ENCODE measurements around the gene NUP205.
"Not testable (repeated sequence)": the region's sequence is repeated elsewhere in the genome, so short reads cannot be mapped to it uniquely, and the experiment has no call there.

Gene NUP205

DNA sequence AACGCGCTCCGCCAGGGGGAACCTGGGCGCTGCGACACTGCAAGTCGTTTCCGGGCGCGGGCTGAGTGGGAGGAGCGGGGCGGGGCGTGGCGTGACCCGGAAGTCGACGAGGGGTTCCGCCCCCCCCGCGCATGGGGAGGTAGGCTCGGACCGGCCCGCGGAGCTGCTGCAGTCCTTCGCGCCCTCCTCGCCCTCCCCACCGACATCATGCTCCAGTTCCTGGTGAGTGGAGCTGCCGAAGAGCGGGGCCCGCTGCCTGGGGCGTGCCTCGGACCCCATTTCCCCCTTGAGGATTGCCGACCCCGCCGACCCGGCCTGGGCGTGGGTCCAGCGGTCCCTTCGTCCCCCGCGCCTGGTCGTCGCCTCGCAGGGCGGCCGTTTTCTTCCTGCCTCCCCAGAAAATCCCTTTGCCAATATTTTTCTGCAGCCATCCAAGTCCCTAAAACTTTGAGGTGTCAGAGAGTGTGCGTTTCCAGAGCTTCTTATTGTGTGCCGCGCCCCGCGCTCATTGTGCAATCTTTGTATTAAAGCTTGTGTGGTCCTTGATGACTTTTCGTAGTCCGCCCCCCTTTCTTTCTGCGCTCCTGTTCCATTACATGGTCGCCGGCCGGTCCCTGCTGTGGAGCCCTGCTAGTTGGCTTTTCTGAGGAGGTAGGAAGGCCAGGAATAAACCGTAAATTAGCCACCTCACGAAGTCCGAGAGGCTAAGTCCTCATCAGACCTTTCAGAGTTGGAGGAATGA is 104.8 kb downstream of the NUP205 start, which contains the start of gene STMP1:
Gene STMP1, plus strand, starts transcription at position 142 of the 742 bp plus-strand sequence.
- peak; percentile 97 for DNase-seq (ENCODE audit: low read depth, low spot score)
- peak; percentile 71 for TF ChIP-seq CTCF (IDR thresholded peaks at IDR 0.05; ENCODE audit: low read depth, low read length)
- H3K4me3 ChIP-seq (ENCODE audit: low read depth, low read length): peak within 1 kb of the TSS; percentile 84
- in situ Hi-C loops (cut with HindIII; ENCODE audit: low sequenced_read_pairs): no loop called here

GRCh38 chr7:135664046-135664589 is 106.4 kb downstream of the NUP205 start:
- no peak for TF ChIP-seq CTCF (IDR thresholded peaks at IDR 0.05; ENCODE audit: low read depth, low read length)
- DNase-seq (ENCODE audit: low read depth, low spot score): peak; percentile 43
- in situ Hi-C loops (cut with HindIII; ENCODE audit: low sequenced_read_pairs): no loop called here
- no peak overlapping the region for H3K4me3 ChIP-seq (ENCODE audit: low read depth, low read length)

DNA sequence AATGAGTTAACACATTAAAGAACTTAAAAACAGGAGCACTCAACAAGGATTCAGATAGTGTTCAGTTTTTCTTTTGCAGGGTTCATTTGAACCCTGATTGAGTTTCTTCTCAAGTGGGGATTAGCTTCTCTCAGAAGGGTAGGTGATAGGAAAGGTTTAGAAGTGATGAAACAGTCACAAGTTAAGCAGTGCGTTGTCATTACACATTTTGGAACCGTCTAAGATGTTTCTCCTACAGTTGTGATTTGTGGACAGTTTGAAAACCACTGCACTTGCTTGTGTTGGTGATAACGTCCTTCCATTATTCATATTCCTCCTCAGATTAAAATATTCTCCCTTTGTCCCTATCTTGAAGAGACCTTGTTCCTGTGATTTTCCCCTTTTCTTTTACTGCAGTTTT is 107.3 kb downstream of the NUP205 start:
- in situ Hi-C loops (cut with HindIII; ENCODE audit: low sequenced_read_pairs): no loop called here

DNA sequence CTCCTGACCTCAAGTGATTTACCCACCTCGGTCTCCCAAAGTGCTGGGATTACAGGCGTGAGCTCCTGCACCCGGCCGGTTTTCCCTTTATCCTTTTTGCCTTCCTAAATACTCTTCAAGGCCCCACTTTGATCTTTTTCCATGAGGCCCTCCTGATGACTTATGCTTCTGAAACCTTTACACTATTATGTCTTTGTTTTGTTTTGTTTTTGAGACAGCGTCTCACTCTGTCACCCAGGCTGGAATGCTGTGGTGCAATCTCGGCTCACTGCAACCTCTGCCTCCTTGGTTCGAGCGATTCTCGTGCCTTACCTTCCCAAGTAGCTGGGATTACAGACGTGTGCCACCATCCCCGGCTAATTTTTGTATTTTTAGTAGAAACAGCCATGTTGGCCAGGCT is 108.4 kb downstream of the NUP205 start:
- TF ChIP-seq CTCF (IDR thresholded peaks at IDR 0.05; ENCODE audit: low read depth, low read length): no peak
- no peak overlapping the region for H3K4me3 ChIP-seq (ENCODE audit: low read depth, low read length)
- DNase-seq (ENCODE audit: low read depth, low spot score): no peak
- in situ Hi-C loops (cut with HindIII; ENCODE audit: low sequenced_read_pairs): no loop called here

More for the DNA sequence above, 107.3 kb downstream of the NUP205 start:
- H3K4me3 ChIP-seq (ENCODE audit: low read depth, low read length): no peak overlapping the region
- TF ChIP-seq CTCF (IDR thresholded peaks at IDR 0.05; ENCODE audit: low read depth, low read length): no peak
- no peak for DNase-seq (ENCODE audit: low read depth, low spot score)

- H3K4me3 ChIP-seq (ENCODE audit: low read depth, low read length): no peak overlapping the region
- DNase-seq (ENCODE audit: low read depth, low spot score): no peak
- in situ Hi-C loops (cut with HindIII; ENCODE audit: low sequenced_read_pairs): no loop called here
- TF ChIP-seq CTCF (IDR thresholded peaks at IDR 0.05; ENCODE audit: low read depth, low read length): no peak
Observed at GRCh38 chr7:135666846-135667245, 109.1 kb downstream of the NUP205 start.

DNA sequence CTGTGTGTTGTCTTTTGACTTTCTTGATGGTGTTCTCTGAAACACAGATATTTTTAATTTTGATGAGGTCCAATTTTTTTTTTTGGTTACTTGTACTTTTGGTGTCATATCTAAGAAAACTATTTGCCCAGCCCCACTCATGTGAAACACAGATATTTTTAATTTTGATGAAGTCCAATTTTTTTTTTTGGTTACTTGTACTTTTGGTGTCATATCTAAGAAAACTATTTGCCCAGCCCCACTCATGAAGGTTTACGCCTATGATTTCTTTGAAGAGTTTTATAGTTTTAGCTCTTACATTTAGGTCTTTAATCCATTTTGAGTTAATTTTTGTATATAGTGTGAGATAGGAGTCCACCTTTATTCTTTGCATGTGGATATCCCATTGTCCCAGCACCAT is 109.9 kb downstream of the NUP205 start:
- H3K4me3 ChIP-seq (ENCODE audit: low read depth, low read length); DNase-seq (ENCODE audit: low read depth, low spot score); in situ Hi-C loops (cut with HindIII; ENCODE audit: low sequenced_read_pairs): not testable (repeated sequence)

- DNase-seq (ENCODE audit: low read depth, low spot score); in situ Hi-C loops (cut with HindIII; ENCODE audit: low sequenced_read_pairs); H3K4me3 ChIP-seq (ENCODE audit: low read depth, low read length): not testable (repeated sequence)
Observed at GRCh38 chr7:135668852-135669395, 111.2 kb downstream of the NUP205 start.

All from astrocyte of the spinal cord (primary cell).